Left kidney (tissue), 2 donors: ENCODE results near the gene DAAM2. TPM values are rescaled to one million over a fixed set of nuclear protein-coding genes. Genes with fewer than 3 reads are reported as not detected.

Source experiments
- DNase-seq: peaks from one replicate; pipeline ENCODE4 v3.0.0-alpha.2; 2013
- polyA plus RNA-seq: library from polyadenylated mRNA; unstranded; fragments of 120-200 nt; gene quantifications from one replicate; pipeline ENCODE4 v1.2.1, GENCODE V29; 2013; ENCODE audit not compliant: insufficient read length

Gene DAAM2
- polyA plus RNA-seq, 1 donor = 26.2 TPM

DNA sequence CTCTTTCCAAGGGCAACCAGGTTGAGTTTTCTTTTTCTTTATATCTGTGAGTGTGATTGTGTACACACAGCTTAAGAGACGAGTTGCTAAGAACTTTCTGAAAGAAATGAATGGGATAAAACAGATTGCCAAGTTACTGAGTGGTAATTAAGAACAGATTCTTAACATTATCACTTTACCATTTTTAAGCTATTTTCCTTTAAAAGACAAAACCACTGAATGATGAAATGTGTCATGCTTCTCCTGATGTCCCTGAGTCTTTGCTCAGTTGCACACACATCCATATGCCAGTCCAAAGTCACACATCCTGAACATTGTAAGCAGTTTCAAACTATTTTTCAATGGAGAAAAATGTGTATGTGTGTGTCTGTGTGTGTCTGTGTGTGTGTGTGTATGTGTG, 5.5 kb upstream of the DAAM2 start:
- no peak for DNase-seq

DNA sequence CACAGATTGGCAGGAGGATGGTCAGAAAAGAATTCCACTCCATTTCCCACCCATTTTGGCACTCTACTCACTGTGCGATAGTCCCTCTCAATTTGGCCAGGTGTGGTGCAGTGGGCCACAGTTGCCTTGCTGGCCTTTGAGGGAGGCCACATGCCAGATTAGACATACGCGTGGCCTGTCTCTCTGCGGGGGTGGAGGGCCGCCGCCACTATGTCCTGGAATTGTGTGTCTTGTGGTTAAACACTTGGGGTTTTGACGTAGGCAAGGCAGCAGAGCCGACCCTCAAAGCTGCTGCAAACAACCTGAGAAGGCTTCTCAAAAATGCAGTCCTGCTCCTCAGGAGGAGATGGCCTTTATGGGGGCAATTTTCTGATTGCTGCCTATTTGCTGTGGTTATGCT, 4.9 kb upstream of the DAAM2 start:
- no peak for DNase-seq

- DNase-seq = no peak
Measured at GRCh38 chr6:39790772-39791171, 1.4 kb upstream of the DAAM2 start.

- no peak for DNase-seq
Measured at GRCh38 chr6:39791311-39791710, 865 bp upstream of the DAAM2 start.

DNA sequence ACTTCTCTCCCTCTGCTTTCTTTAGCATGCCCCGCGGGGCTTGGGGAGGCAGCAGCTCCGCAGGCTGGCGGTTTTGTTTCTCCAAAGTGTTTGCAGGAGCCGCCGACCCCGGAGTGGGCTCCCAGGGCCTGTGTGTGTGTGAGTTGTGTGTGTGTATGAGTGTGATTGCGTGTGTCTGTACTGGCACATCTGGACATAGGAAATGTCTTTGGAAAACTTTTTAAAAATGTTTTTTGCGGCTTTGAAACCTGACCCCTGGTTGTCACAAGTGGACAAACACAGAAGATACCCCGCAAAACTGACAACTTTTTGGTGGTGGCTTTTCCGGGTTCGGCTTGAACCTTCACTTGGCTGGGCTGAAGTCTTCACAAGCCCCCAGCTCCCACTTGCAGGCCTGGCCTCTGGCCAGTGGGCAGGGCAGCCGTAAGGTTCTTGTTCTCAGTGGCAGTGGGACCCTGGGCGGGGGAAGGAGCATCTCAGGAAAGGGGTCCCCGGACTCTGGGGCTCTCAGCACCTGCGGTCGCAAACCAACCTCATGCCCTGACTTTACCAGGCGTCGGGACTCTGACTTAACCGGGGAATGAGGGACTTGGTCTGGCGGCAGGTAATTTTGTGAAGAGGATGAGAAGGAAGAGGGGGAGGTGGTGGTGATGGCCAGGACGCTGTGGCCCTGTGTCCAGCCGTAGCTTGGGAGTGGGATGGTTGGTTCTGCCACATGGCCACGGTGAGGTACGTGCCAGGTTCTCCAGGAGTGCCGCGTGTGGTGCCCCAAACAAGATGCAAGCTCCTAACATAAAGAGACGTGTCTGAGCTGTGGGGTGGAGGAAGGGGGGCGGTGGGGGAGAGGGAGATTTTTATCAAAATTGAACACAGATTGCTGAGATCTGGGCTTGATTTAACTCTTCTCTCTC, 619 bp downstream of the DAAM2 start:
- no peak for DNase-seq

GRCh38 chr6:39793516-39793915, 1.3 kb downstream of the DAAM2 start:
- no peak for DNase-seq

GRCh38 chr6:39794231-39794630, 2.1 kb downstream of the DAAM2 start:
- no peak for DNase-seq

GRCh38 chr6:39797751-39798150, 5.6 kb downstream of the DAAM2 start:
- DNase-seq = no peak

DNA sequence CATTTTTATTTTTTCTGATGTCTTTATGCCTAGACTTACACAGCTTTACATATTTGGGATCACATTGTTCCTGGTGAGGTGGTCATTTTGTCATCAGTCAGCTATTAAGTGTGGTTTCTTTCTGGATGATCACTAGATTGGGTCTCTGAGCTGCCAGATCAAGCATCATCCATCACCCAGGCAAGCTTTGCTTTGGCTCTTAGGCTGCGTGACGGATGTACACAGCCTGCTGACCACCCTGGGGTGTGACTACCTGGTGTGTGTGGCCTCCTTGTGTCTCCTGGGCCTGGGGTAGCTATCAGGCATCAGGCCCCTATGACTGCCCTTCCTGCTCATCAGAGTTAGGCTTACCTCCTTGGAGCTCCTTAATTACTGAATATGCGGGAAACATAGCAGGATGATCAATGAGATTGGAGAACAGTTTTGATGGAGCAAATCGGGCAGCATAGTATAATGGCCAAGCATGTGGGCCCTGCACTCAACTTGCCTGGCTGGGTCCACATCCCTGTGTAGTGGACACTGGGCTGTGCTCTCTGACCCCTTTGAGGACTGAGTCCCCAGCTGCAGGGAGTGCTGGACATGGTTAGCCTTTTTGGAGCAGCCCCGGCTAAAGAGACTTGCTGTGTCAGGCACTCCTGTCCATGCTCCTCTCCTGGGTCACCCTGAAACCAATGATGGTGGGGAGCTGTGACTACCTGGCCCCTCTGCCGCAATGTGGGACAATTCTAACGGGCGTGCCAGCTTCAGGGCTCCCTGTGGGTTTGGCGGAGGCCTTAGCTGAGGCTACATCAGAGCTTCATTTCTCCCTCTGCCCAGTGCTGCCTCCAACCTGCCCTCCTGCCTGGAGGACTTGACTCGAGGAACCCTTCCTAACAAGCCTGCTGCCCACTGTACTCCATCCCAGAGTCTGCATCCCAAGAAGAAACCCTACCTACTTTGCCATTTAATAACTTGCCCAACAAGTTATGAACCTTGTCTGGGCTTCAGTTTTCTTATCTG, 8.2 kb downstream of the DAAM2 start:
- no peak for DNase-seq

DNA sequence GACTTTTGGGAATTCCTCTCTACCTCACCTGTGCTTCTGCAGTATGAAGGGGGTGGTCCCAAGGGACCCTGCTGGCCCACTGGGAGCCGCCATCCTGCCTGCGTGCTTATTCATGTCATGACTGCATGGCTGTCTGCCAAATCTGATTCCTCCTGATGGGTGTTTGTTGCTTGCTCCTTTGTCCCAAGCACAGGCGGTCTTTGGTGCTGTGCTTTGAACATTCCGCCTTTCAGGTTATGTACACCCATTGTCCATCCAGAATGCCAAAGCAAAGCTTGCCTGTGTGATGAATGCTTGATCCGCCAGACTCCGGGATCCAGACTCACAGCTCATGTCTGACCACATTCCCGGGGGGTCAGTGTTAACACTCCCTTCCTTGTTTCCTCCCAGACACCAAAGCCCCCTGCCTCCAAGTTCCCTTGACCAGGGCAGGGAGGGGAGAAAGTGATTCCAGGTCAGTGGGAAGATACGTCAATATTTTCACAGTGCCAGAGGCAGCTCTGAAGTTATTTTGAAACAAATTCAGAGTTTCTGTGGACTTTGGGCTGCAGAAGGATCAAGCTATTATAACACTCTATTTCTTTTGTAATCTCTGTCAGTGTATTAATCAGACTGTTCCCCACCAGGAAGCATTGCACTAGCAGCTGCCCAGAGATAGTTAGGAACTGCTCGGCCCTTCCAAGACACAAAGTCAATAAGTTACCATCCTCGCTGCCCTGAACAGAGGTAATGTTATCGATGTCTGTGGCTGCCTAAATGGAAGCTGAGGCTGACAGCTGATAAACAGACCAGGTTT, 9.5 kb downstream of the DAAM2 start:
- no peak for DNase-seq

- DNase-seq = no peak
Measured at GRCh38 chr6:39803872-39804271, 11.7 kb downstream of the DAAM2 start.

- no peak for DNase-seq
Measured at GRCh38 chr6:39804466-39805065, 12.4 kb downstream of the DAAM2 start.

DNA sequence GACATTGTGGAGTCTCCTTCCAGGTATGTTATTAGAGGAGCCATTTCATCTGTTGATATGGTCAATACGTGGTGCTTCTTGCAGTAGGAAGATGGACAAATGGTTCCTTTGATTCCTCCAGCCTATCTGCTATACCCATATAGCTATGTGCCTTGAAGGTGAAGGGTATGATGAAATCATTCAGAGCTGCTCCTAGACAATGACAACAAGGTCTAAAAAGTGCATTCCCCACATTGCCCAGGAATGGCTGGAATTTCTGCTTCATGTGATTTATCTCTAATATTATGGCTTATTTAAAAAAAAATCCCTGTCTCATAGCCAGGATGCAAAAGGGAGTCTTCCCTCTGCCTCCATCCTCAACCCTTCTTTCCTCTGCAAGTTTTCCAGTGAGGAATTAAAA, 14.1 kb downstream of the DAAM2 start:
- DNase-seq = no peak

GRCh38 chr6:39808346-39808745, 16.2 kb downstream of the DAAM2 start:
- DNase-seq = no peak

- no peak for DNase-seq
Measured at GRCh38 chr6:39808964-39809363, 16.8 kb downstream of the DAAM2 start.

DNA sequence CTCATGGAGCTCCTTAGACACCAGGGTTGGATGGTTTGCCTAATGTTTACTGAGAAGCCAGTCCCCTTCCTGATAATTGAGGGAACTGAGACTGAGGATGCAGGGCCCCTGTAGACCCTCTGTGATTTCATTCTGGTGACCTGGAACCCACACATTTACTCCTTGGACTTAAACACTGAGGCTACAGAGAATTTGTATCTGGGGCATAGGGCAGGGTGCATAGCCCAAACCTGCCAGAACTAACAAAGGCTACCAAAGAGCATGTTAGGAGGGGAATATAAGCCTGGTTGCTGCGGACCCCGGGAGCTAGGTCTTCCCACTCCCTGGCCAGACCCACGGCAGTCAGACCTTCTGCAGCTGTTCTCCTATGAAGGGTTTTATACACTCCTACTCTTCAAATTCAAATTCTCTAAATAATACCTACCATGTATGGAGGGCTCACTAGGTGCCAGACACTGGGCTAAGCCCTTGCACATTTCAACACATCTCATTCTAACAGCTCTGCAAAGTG, 19.7 kb downstream of the DAAM2 start:
- DNase-seq = no peak

DNA sequence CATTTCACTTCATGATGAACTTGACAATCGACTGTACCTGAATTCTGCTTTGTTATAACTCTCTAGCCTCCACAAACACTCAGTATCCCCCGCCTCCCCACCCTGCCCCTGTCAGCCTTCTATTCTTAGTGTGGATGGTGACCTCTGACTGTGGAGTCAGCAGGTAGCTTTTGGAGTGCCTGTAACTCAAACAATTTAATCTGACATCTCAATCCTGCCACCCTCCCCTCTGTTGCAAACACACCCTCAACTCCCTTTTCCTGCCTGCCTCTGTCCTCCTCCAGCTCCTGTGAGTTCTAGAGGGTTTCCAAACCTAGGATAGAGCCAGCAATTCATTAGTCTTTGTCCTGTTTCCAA, 20.3 kb downstream of the DAAM2 start:
- DNase-seq = no peak

GRCh38 chr6:39812853-39813533, 20.8 kb downstream of the DAAM2 start:
- DNase-seq = no peak

DNA sequence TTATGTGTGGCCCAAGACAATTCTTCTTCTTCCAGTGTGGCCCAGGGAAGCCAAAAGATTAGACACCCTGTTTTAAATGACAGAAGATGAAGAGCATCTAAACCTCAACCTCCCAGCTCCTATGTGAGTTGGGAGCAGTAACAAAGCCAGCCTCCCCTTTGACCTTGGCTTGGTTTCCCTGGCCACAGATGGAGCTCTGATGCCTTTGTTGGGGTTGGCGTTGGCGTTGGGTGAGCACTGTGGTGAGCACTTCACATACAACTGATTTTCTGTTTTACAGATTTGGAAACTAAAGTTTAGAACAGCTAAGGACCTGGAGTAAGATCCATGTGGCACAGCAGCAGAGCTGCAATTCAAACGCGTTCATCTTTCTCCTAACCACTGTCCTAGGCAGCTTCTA, 22.1 kb downstream of the DAAM2 start:
- no peak for DNase-seq

DNA sequence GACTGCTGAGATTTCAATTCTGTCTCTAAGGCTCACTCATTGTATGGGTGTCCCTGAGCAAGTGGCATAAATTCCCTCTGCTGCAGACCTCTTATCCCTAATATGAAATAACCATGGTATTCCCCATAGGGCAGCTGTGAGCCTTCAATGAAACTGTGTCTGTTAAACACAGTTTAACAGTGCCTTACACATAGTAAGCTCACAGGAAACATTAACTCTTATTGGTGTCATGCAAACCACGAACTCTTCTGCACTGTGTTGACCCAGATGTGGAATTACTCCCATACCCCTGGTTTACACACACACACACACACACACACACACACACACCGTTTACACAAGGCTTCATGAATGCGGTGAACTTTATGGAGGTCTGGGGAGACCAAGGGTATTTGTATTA, 23.2 kb downstream of the DAAM2 start:
- DNase-seq = no peak

GRCh38 chr6:39816747-39817146, 24.6 kb downstream of the DAAM2 start:
- no peak for DNase-seq
